Epithelial cell of proximal tubule (primary cell): Measurements from ENCODE around the gene SELENON. TPM values are rescaled to one million over a fixed set of nuclear protein-coding genes. Genes with fewer than 3 reads are reported as not detected.

ENCODE experiments used
- DNase-seq: peaks from one replicate; pipeline ENCODE4 v3.0.0-alpha.2; 2011; ENCODE audit warnings: low read depth
- H3K4me3 ChIP-seq: 2 replicates; pipeline ENCODE4 v1.5.1; 2011; ENCODE audit warnings: low read depth, mild to moderate bottlenecking, low read length
- CTCF ChIP-seq: conservative IDR thresholded peaks from 2 replicates; pipeline ENCODE4 v1.5.1; 2012; ENCODE audit warnings: low read depth, mild to moderate bottlenecking, low read length
- total RNA-seq: library from RNA; depleted of rRNA; stranded (reverse); fragments of >200 nt; gene quantifications from 2 replicates; pipeline ENCODE4 v1.2.3, GENCODE V29; 2015

The SELENON gene
- total RNA-seq, 1 donor from 2014 or later, result 35.1 TPM

- no peak for TF ChIP-seq CTCF
- H3K4me3 ChIP-seq, result no peak overlapping the region
- no peak for DNase-seq
These were observed 34.7 kb upstream of the SELENON start for GRCh38 chr1:25765136-25765922.

DNA sequence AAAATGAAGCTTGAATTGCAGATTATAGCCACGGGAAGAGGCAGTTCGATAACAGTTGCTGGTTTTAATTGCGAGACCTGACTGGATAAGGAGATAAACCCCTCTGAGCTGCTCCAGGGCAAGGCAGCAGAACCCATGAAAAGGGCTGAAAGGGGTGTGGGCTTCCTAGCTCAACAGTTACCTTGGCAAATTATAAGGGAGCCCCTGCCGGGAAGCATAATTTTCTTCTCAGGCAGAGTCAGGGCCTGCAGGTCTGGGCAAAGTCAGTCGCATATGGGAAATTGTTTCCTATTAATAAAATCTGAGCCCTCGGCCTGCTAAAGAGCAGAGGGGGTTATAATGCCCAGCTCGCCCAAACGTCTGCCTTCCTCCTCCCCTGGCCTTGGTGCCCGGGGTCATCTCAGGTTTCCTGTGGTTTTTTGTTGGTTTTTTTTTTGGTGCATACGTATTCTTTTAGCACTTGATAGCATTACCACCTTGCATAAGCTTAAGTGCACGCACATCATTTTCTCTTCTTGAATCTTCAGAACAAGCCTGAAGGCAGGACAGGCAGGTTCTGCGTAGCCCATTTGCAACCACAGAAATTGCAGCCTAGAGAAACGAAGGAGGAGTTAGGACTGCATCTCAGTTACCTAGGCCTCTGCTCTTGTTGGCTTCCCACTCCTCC, 33.9 kb upstream of the SELENON start:
- TF ChIP-seq CTCF, result no peak
- no peak overlapping the region for H3K4me3 ChIP-seq
- no peak for DNase-seq

GRCh38 chr1:25766721-25767436, 33.1 kb upstream of the SELENON start:
- DNase-seq, result no peak
- no peak overlapping the region for H3K4me3 ChIP-seq
- no peak for TF ChIP-seq CTCF

GRCh38 chr1:25767437-25767770, 32.6 kb upstream of the SELENON start:
- DNase-seq, result no peak
- H3K4me3 ChIP-seq, result no peak overlapping the region
- TF ChIP-seq CTCF, result no peak

DNA sequence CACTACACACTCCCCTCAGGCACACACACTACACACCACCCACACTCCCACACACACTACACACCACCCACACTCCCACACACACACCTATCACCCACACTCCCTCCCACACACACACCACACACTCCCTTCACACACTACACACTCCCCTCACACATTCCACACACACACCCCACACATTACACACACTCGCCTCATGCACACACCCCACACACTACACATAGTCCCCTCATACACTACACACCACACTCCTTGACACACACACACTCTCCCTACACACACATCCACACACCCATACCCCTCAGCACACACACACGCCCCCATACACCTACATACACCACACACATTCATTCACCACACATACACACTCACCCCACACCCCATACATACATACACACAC, 31.0 kb upstream of the SELENON start:
- TF ChIP-seq CTCF, result no peak
- DNase-seq, result no peak

GRCh38 chr1:25769625-25770383, 30.2 kb upstream of the SELENON start:
- H3K4me3 ChIP-seq, result no peak overlapping the region
- DNase-seq, result no peak
- TF ChIP-seq CTCF, result no peak

More for the DNA sequence above, 31.0 kb upstream of the SELENON start:
- H3K4me3 ChIP-seq, result no peak overlapping the region
